Fibroblast of lung (primary cell): ENCODE results near the gene ATP9B. TPM values are rescaled to one million over a fixed set of nuclear protein-coding genes. Genes with fewer than 3 reads are reported as not detected.

Experiments used
- DNase-seq, 2 donors: peaks; one replicate each; pipeline versions ENCODE4 v3.0.0 to v3.0.0-alpha.2; 2010; ENCODE audit warnings: low read depth in 2 of 2
- H2AFZ ChIP-seq: 2 replicates; pipeline ENCODE4 v1.5.1; 2012; ENCODE audit warnings: low read length, control low read depth, inconsistent platforms
- H3K27ac ChIP-seq: 2 replicates; pipeline ENCODE4 v1.5.1; 2011; ENCODE audit warnings: low read length, control low read depth; ENCODE audit not compliant: insufficient read depth
- H3K27me3 ChIP-seq: 2 replicates; pipeline ENCODE4 v1.5.1; 2011; ENCODE audit warnings: mild to moderate bottlenecking, low read length; ENCODE audit not compliant: control insufficient read depth, insufficient read depth
- H3K36me3 ChIP-seq: 2 replicates; pipeline ENCODE4 v1.5.1; 2011; ENCODE audit warnings: low read length; ENCODE audit not compliant: control insufficient read depth, insufficient read depth
- H3K4me1 ChIP-seq: 2 replicates; pipeline ENCODE4 v1.5.1; 2011; ENCODE audit warnings: low read length; ENCODE audit not compliant: control insufficient read depth, insufficient read depth; ENCODE audit errors: extremely low read depth
- H3K4me2 ChIP-seq: 2 replicates; pipeline ENCODE4 v1.5.1; 2011; ENCODE audit warnings: low read length, control low read depth; ENCODE audit not compliant: insufficient read depth; ENCODE audit errors: extremely low read depth
- H3K4me3 ChIP-seq, 4 experiments: fragments of 200-600 bp in 1 of 4; sonication (generic) in 1 of 4; replicated peaks in 1 of 4; 2 replicates each; pipeline ENCODE4 v1.5.1; 2011 to 2016; ENCODE audit warnings: low read length in 4 of 4, low read depth in 3 of 4, mild to moderate bottlenecking in 3 of 4, control low read depth in 2 of 4, inconsistent platforms in 1 of 4, mixed read lengths in 1 of 4; ENCODE audit not compliant: insufficient read depth in 1 of 4; ENCODE audit errors: control extremely low read depth in 1 of 4
- H3K79me2 ChIP-seq: 2 replicates; pipeline ENCODE4 v1.5.1; 2012; ENCODE audit warnings: mild to moderate bottlenecking, low read length, inconsistent platforms; ENCODE audit not compliant: control insufficient read depth, insufficient read depth
- H3K9ac ChIP-seq: 2 replicates; pipeline ENCODE4 v1.5.1; 2011; ENCODE audit warnings: mild to moderate bottlenecking, low read length, control low read depth; ENCODE audit not compliant: insufficient read depth
- H3K9me3 ChIP-seq: 2 replicates; pipeline ENCODE4 v1.5.1; 2012; ENCODE audit warnings: low read depth, low read length; ENCODE audit not compliant: control insufficient read depth, insufficient read depth
- H4K20me1 ChIP-seq: 2 replicates; pipeline ENCODE4 v1.5.1; 2011; ENCODE audit warnings: low read length; ENCODE audit not compliant: control insufficient read depth, insufficient read depth; ENCODE audit errors: extremely low read depth
- CTCF ChIP-seq, 2 donors: IDR thresholded peaks in 1 of 2; conservative IDR thresholded peaks in 1 of 2; 1 replicate in 1 of 2; 2 replicates in 1 of 2; pipeline ENCODE4 v1.5.1; 2011 to 2012; ENCODE audit warnings: low read length in 2 of 2, control low read depth in 1 of 2, inconsistent platforms in 1 of 2, low read depth in 1 of 2, mild to moderate bottlenecking in 1 of 2
- EZH2 ChIP-seq: IDR thresholded peaks from 2 replicates; pipeline ENCODE4 v1.5.1; 2012; ENCODE audit warnings: low read length, control low read depth, mild to moderate bottlenecking; ENCODE audit errors: missing control alignments
- polyA plus RNA-seq, 2 donors: library from polyadenylated mRNA; depleted of rRNA in 1 of 2; stranded (reverse) in 1 of 2; unstranded in 1 of 2; fragments of >200 nt; gene quantifications; 2 replicates each; pipeline ENCODE4 v1.2.1, GENCODE V29; 2011 to 2012; ENCODE audit warnings: missing spikeins in 1 of 2
- total RNA-seq: library from RNA; depleted of rRNA; stranded (reverse); fragments of >200 nt; gene quantifications from 2 replicates; pipeline ENCODE4 v1.2.1, GENCODE V29; 2014

Gene ATP9B
- total and polyA plus RNA-seq, 2 donors (not counting 1 experiment from before 2014, with no cell fraction given): 11.2 to 27.7 TPM

GRCh38 chr18:79328887-79329286 is 259.7 kb downstream of the ATP9B start:
- Histone ChIP-seq H2AFZ (no peak overlapping the region), H4K20me1 (no peaks in the 10 kb centered on the region), H3K36me3 (no peaks in the 10 kb centered on the region), H3K27ac (no peak overlapping the region), H3K4me3 (no peak overlapping the region), H3K27me3 (no peaks in the 10 kb centered on the region), H3K9me3 (no peaks in the 10 kb centered on the region), H3K79me2 (no peaks in the 10 kb centered on the region), H3K4me1 (no peaks in the 10 kb centered on the region), H3K4me2 (no peak overlapping the region), H3K9ac (no peak overlapping the region)
- no peak for DNase-seq
- TF ChIP-seq EZH2 (no peak), CTCF (conservative IDR thresholded peaks at IDR 0.05 in 1 of 2, IDR thresholded peaks at IDR 0.05 in 1 of 2; ENCODE audit: low read depth in 1 of 2, low read length in 2 of 2) (no peak)

GRCh38 chr18:79329786-79330185 is 260.6 kb downstream of the ATP9B start:
- Histone ChIP-seq H3K27ac (no peak overlapping the region), H3K4me1 (no peaks in the 10 kb centered on the region), H4K20me1 (no peaks in the 10 kb centered on the region), H3K79me2 (no peaks in the 10 kb centered on the region), H3K9ac (no peak overlapping the region), H2AFZ (no peak overlapping the region), H3K4me3 (no peak overlapping the region), H3K4me2 (no peak overlapping the region), H3K36me3 (no peaks in the 10 kb centered on the region), H3K9me3 (no peaks in the 10 kb centered on the region), H3K27me3 (no peaks in the 10 kb centered on the region)
- no peak for DNase-seq
- TF ChIP-seq EZH2: no peak
- TF ChIP-seq CTCF (conservative IDR thresholded peaks at IDR 0.05 in 1 of 2, IDR thresholded peaks at IDR 0.05 in 1 of 2; ENCODE audit: low read depth in 1 of 2, low read length in 2 of 2): no peak

- H3K9ac ChIP-seq: no peak overlapping the region
- no peaks in the 10 kb centered on the region for H3K9me3 ChIP-seq
- no peaks in the 10 kb centered on the region for H3K4me1 ChIP-seq
- no peaks in the 10 kb centered on the region for H3K27me3 ChIP-seq
- TF ChIP-seq CTCF (conservative IDR thresholded peaks at IDR 0.05 in 1 of 2, IDR thresholded peaks at IDR 0.05 in 1 of 2; ENCODE audit: low read depth in 1 of 2, low read length in 2 of 2) (no peak), EZH2 (no peak)
- H3K4me3 ChIP-seq: no peak overlapping the region
- H3K4me2 ChIP-seq: no peak overlapping the region
- H3K79me2 ChIP-seq: no peaks in the 10 kb centered on the region
- no peak for DNase-seq
- no peak overlapping the region for H3K27ac ChIP-seq
- no peak overlapping the region for H2AFZ ChIP-seq
- H4K20me1 ChIP-seq: no peaks in the 10 kb centered on the region
- peaks cover 1% of the 10 kb centered on the region for H3K36me3 ChIP-seq
Measured at GRCh38 chr18:79332646-79333045, 263.5 kb downstream of the ATP9B start.
